Neural crest cell (in vitro differentiated cells): Measurements from ENCODE around the gene HEXD. TPM values are rescaled to one million over a fixed set of nuclear protein-coding genes. Genes with fewer than 3 reads are reported as not detected.

Experiments used
- DNase-seq: peaks from one replicate; pipeline ENCODE4 v3.0.0; 2021; ENCODE audit warnings: low read depth, mixed read lengths, low spot score
- H3K27ac Mint-ChIP-seq: one replicate; pipeline ENCODE4 v1.8.0; 2021; ENCODE audit warnings: mild to moderate bottlenecking, mixed read lengths; ENCODE audit not compliant: unreplicated experiment
- H3K27me3 Mint-ChIP-seq: 2 replicates; pipeline ENCODE4 v1.8.0; 2021; ENCODE audit warnings: low read depth, mild to moderate bottlenecking, mixed read lengths
- H3K36me3 Mint-ChIP-seq: 2 replicates; pipeline ENCODE4 v1.8.0; 2021; ENCODE audit warnings: low read depth, mild to moderate bottlenecking, mixed read lengths
- H3K4me1 Mint-ChIP-seq: 2 replicates; pipeline ENCODE4 v1.8.0; 2021; ENCODE audit warnings: mixed read lengths
- H3K4me3 Mint-ChIP-seq: one replicate; pipeline ENCODE4 v1.8.0; 2021; ENCODE audit warnings: mild to moderate bottlenecking, mixed read lengths
- H3K9me3 Mint-ChIP-seq: 2 replicates; pipeline ENCODE4 v1.8.0; 2021; ENCODE audit warnings: mixed read lengths
- CTCF ChIP-seq: fragments of 200-600 bp; sonication (generic); conservative IDR thresholded peaks from 2 replicates; pipeline ENCODE4 v1.5.0; 2021; ENCODE audit warnings: antibody characterized with exemption, mild to moderate bottlenecking
- long read RNA-seq: library from polyadenylated mRNA; unstranded; transcript quantifications from one replicate; pipeline ENCODE4 v2.0.0, GENCODE V29; 2020
- total RNA-seq: library from RNA; stranded (reverse); gene quantifications from 2 replicates; pipeline ENCODE4 v1.2.1, GENCODE V29; 2021

Gene HEXD
- 47.8 and 48.5 TPM in 2 replicates for total RNA-seq
- long read RNA-seq, partial matches to known transcripts = 1 of 1 reads
- long read RNA-seq, other reads (novel, unspliced or antisense) = 0 of 1 reads

DNA sequence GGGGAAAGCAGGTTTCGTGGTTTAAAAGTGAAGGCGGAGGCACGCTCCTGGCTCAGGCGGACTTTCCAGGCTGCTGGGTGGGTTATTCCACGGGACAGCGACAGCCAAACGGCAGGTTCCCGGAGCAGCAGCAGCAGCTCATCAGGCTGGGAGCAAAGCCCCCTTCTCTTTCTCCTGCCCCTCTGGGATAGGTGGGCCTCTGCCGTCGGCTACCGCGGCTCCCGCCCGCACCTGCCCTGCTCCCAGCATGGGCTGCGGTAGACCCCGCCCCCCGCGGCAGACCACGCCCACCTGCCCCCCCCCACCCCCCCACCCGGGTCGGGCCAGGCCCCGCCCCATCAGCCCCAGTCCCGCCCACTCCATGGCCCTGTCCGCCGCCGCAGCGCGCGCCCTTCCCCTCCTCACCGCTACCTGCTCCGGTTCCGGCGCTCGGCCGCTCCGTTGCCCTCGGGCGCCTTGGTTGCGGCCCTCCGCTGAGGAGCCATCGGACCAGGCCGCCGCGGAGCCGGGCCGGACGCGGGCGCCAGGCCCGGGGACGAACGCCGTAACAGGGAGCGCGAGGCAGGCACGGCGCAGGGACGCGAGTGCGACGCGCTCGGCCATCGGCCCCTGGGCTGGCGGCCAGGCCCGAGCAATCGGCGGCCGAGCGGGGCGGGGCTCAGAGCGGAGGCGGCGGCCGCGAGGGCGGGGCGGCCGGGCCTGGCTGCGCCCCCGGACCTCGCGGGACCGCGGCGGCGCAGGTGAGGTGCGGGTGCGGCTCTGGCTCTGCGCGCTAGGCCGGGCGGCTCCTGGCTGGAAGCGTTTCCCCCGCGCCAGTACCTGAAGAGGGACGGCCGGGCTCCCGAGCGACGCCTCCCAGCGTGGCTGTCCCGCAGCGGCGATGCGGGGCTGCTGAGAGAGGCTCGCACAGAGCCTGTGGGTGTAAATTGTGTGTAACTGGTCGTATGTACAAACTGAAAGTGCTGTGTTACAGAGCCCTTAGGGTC lies at the start of gene HEXD, which contains the start of gene OGFOD3:
Gene HEXD (plus strand): TSS at position 347 of the 986 bp plus-strand sequence. CDS start 1,453 bp downstream, outside the sequence.
Gene OGFOD3 (minus strand): TSS at position 586 of the 986 bp plus-strand sequence. CDS start 101 bp downstream, at position 485.
- Mint-ChIP-seq H3K4me3 (peak within 1 kb of the TSS; percentile 86), H3K4me1 (peaks cover 12% of the 10 kb centered on the region), H3K9me3 (peaks cover 3% of the 10 kb centered on the region), H3K36me3 (peaks cover 25% of the 10 kb centered on the region), H3K27me3 (no peaks in the 10 kb centered on the region), H3K27ac (no peak within 1 kb of the TSS)
- TF ChIP-seq CTCF = no peak
- peak; percentile 73 for DNase-seq

- Mint-ChIP-seq H3K27me3 (peaks cover 38% of the 10 kb centered on the region), H3K4me3 (no peak overlapping the region), H3K36me3 (no peaks in the 10 kb centered on the region), H3K27ac (no peak overlapping the region), H3K9me3 (peaks cover 3% of the 10 kb centered on the region), H3K4me1 (peaks cover 23% of the 10 kb centered on the region)
- no peak for DNase-seq
- TF ChIP-seq CTCF = no peak
These were observed 48.9 kb upstream of the HEXD start for GRCh38 chr17:82369211-82369610.

GRCh38 chr17:82370471-82371332 lies 47.4 kb upstream of the HEXD start:
- peaks cover 3% of the 10 kb centered on the region for H3K9me3 Mint-ChIP-seq
- H3K27me3 Mint-ChIP-seq = peaks cover 38% of the 10 kb centered on the region
- no peaks in the 10 kb centered on the region for H3K36me3 Mint-ChIP-seq
- peaks cover 23% of the 10 kb centered on the region for H3K4me1 Mint-ChIP-seq
- peak overlapping the region; percentile 61 for H3K4me3 Mint-ChIP-seq
- TF ChIP-seq CTCF = no peak
- DNase-seq = no peak
- H3K27ac Mint-ChIP-seq = no peak overlapping the region

DNA sequence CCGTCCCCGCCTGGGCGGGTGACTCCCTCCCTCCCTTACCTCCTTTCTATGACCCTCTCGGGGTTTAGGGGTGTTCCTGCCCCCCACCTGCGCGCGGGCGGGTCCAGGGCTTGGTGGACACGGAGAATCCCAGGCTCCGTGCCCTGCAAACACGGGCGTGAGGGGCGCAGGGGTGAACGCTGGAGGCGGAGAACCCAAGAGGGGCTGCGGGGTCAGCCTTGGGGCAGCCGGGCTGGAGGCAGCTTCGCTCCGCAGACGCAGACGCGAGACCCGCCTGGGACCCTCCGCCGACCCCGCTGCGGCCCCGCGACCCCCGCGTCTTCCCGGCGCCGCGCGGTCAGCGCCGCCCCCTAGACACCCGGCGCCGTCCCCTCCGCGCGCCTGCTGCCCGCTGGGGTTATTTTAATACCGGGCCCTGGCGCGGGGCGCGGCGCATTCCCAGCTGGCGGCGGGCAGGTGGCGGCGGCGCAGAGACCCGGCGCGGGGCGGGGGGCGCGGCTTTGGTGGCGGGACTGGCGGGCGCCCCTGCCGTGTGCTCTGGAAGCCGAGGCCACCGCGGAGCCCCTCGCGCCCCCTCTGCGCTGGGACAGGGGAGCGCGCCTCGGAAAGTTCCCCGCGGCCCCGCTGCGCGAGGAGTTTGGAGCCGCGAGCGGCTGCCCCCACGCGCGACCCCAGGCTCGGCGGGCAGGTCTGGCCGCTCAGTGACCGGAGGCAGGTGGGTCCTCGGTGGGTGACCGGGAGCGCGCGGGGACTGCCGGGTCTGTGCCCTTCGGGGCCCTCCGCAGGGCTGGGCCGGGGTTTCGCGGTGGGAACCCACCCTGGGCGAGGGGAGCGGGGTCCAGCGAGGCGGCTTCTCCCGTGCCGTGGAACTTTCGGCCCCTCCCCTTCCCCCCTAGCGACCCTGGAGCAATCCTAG lies 46.6 kb upstream of the HEXD start, which contains the start of gene UTS2R:
Gene UTS2R (plus strand): TSS at position 433 of the 916 bp plus-strand sequence. CDS start 2,560 bp downstream, outside the sequence.
- DNase-seq = no peak
- H3K27me3 Mint-ChIP-seq = peaks cover 38% of the 10 kb centered on the region

More for the DNA sequence above, 46.6 kb upstream of the HEXD start, which contains the start of gene UTS2R:
- Mint-ChIP-seq H3K4me1 (peaks cover 23% of the 10 kb centered on the region), H3K36me3 (no peaks in the 10 kb centered on the region), H3K9me3 (peaks cover 3% of the 10 kb centered on the region), H3K27ac (no peak within 1 kb of the TSS), H3K4me3 (peak within 1 kb of the TSS; percentile 61)
- TF ChIP-seq CTCF = no peak
